GM12878 (cell line): ENCODE results near the gene MFSD6. TPM values are rescaled to one million over a fixed set of nuclear protein-coding genes. Genes with fewer than 3 reads are reported as not detected.

Source experiments
- ATAC-seq: fragments of 200-7000 bp; cut with Tn5 transposase; 3 replicates; pipeline ENCODE4 v1.9.1; 2020; ENCODE audit warnings: mild to moderate bottlenecking, moderate library complexity
- BruUV-seq: library from RNA; stranded (reverse); fragments of 400-500 nt; replicated peaks from 2 replicates; lab custom pipeline; 2021; lab: Mats Ljungman, UMichigan
- CTCF ChIA-PET: fragments of 300-600 bp; sonication (Branson Sonifier 250); formaldehyde crosslinking; extraction: SDS; loops from one replicate; lab custom pipeline; 2021; ENCODE audit warnings: inconsistent platforms; lab: Yijun Ruan, JAX
- POLR2A ChIA-PET: fragments of 350-600 bp; formaldehyde crosslinking; extraction: SDS; loops from one replicate; lab custom pipeline; 2021; ENCODE audit warnings: inconsistent platforms; lab: Charles Lee
- RAD21 ChIA-PET: fragments of 300-600 bp; sonication (Branson Sonifier 250); formaldehyde crosslinking; loops from one replicate; lab custom pipeline; 2023; ENCODE audit warnings: antibody characterized with exemption; ENCODE audit not compliant: unreplicated experiment; lab: Charles Lee
- SMC1A ChIA-PET: fragments of 300-600 bp; sonication (Branson Sonifier 250); formaldehyde crosslinking; loops from one replicate; lab custom pipeline; 2023; ENCODE audit not compliant: unreplicated experiment, uncharacterized antibody; lab: Charles Lee
- DNase-seq: peaks from one replicate; pipeline ENCODE4 v3.0.0-alpha.2; 2011; ENCODE audit warnings: low read depth, low spot score
- FAIRE-seq: peaks from 3 replicates; lab custom pipeline; 2011; peaks lifted over from hg19 to GRCh38; lab: Jason Lieb, UNC
- H2AFZ ChIP-seq: 2 replicates; pipeline ENCODE4 v1.6.0; 2011; ENCODE audit warnings: low read depth, low read length, control low read depth; ENCODE audit not compliant: control insufficient read depth
- H3K27ac ChIP-seq: 2 replicates; pipeline ENCODE4 v1.5.1; 2011; ENCODE audit warnings: control low read depth; ENCODE audit not compliant: control insufficient read depth, insufficient read depth
- H3K27me3 ChIP-seq, 2 experiments: replicated peaks in 1 of 2; 2 replicates each; pipeline versions ENCODE4 v1.6.0 to v1.6.1; 2011; ENCODE audit warnings: low read length in 1 of 2; ENCODE audit not compliant: control insufficient read depth in 2 of 2, insufficient read depth in 2 of 2
- H3K36me3 ChIP-seq, 2 experiments: 2 replicates each; pipeline ENCODE4 v1.5.1; 2011; ENCODE audit warnings: low read length in 1 of 2; ENCODE audit not compliant: control insufficient read depth in 2 of 2, insufficient read depth in 2 of 2
- H3K4me1 ChIP-seq: 2 replicates; pipeline ENCODE4 v1.6.1; 2011; ENCODE audit warnings: mild to moderate bottlenecking, low read length, moderate library complexity, mixed read lengths; ENCODE audit not compliant: control insufficient read depth, insufficient read depth
- H3K4me2 ChIP-seq: 2 replicates; pipeline ENCODE4 v1.6.0; 2011; ENCODE audit warnings: control low read depth; ENCODE audit not compliant: control insufficient read depth, insufficient read depth
- H3K4me3 ChIP-seq: fragments of 200-600 bp; sonication (generic); 2 replicates; pipeline ENCODE4 v1.5.1; 2016
- H3K79me2 ChIP-seq: 2 replicates; pipeline ENCODE4 v1.6.0; 2011; ENCODE audit warnings: low read length; ENCODE audit not compliant: control insufficient read depth, insufficient read depth
- H3K9ac ChIP-seq: 2 replicates; pipeline ENCODE4 v1.8.0; 2011; ENCODE audit warnings: low read length, control low read depth, mixed read lengths; ENCODE audit not compliant: control insufficient read depth, insufficient read depth
- H3K9me3 ChIP-seq: replicated peaks from 3 replicates; pipeline ENCODE4 v1.5.1; 2011; ENCODE audit warnings: mild to moderate bottlenecking, low read length; ENCODE audit not compliant: control insufficient read depth, insufficient read depth
- H4K20me1 ChIP-seq: 2 replicates; pipeline ENCODE4 v1.6.0; 2011; ENCODE audit not compliant: control insufficient read depth, insufficient read depth
- CBX5 ChIP-seq: sonication (generic); IDR thresholded peaks from 2 replicates; pipeline ENCODE4 v1.6.1; 2016; ENCODE audit warnings: low read depth, moderate library complexity, mild to moderate bottlenecking, inconsistent platforms
- CREB1 ChIP-seq: IDR thresholded peaks from 2 replicates; pipeline ENCODE4 v1.6.1; 2012; ENCODE audit warnings: low read depth, mild to moderate bottlenecking, inconsistent platforms
- CREM ChIP-seq: IDR thresholded peaks from 2 replicates; pipeline ENCODE4 v1.6.1; 2014; ENCODE audit warnings: antibody characterized with exemption, low read depth
- HDAC6 ChIP-seq: fragments of 200-600 bp; sonication (generic); IDR thresholded peaks from one replicate; pipeline ENCODE4 v1.8.0; 2017; ENCODE audit warnings: antibody characterized with exemption; ENCODE audit not compliant: unreplicated experiment
- IRF4 ChIP-seq: IDR thresholded peaks from 2 replicates; pipeline ENCODE4 v1.6.1; 2011; ENCODE audit warnings: low read depth, low read length
- MTA3 ChIP-seq: IDR thresholded peaks from 2 replicates; pipeline ENCODE4 v1.6.1; 2012; ENCODE audit warnings: low read length, inconsistent platforms, borderline replicate concordance
- NFIC ChIP-seq: IDR thresholded peaks from 2 replicates; pipeline ENCODE4 v1.6.1; 2012; ENCODE audit warnings: low read depth, mild to moderate bottlenecking, inconsistent platforms, low read length, moderate library complexity
- PAX5 ChIP-seq: IDR thresholded peaks from 2 replicates; pipeline ENCODE4 v1.6.1; 2011; ENCODE audit warnings: low read depth, low read length, borderline replicate concordance
- POU2F2 ChIP-seq: IDR thresholded peaks from 3 replicates; pipeline ENCODE4 v1.6.1; 2011; ENCODE audit warnings: low read depth, mild to moderate bottlenecking, low read length, borderline replicate concordance
- SMARCA5 ChIP-seq: fragments of 450-650 bp; IDR thresholded peaks from 2 replicates; pipeline ENCODE4 v1.6.1; 2017; ENCODE audit warnings: mild to moderate bottlenecking
- SMC3 ChIP-seq: IDR thresholded peaks from 2 replicates; pipeline ENCODE4 v1.6.1; 2011; ENCODE audit warnings: low read length, improper control_type of control experiment, borderline replicate concordance
- SRF ChIP-seq, 2 experiments: IDR thresholded peaks; 2 replicates each; pipeline ENCODE4 v1.6.1; 2011; ENCODE audit warnings: low read depth in 2 of 2, low read length in 2 of 2, mild to moderate bottlenecking in 1 of 2, moderate library complexity in 1 of 2
- ZZZ3 ChIP-seq: IDR thresholded peaks from 2 replicates; pipeline ENCODE4 v1.6.1; 2011; ENCODE audit warnings: low read depth; ENCODE audit not compliant: control insufficient read depth, insufficient read length
- WGBS: methylation state at CpG from one replicate; pipeline ENCODE4 v1.1.6; 2016; ENCODE audit warnings: low lambda C conversion rate; ENCODE audit not compliant: insufficient replicate concordance, insufficient coverage; ENCODE audit errors: missing lambda C conversion rate; 5-methylcytosine and 5-hydroxymethylcytosine counted together
- in situ Hi-C: fragments of 300-500 bp; cut with MboI; formaldehyde crosslinking; loops from 9 replicates; pipeline ENCODE4 v1.14.3; 2018; ENCODE audit warnings: mixed read lengths
- intact Hi-C: fragments of 100-400 bp; cut with micrococcal nuclease; formaldehyde crosslinking; loops from one replicate; pipeline ENCODE4 v1.14.2; 2022; ENCODE audit not compliant: unreplicated experiment
- polyA plus RNA-seq, 11 experiments: library from polyadenylated mRNA; depleted of rRNA in 4 of 11; unstranded in 6 of 11; stranded (reverse) in 5 of 11; fragments of >200 nt; fragmentation: Nextera tagmentation in 4 of 11; fragmentation: Illumina TruSeq in 1 of 11; extraction: Ambion mirVana in 4 of 11; extraction: Trizol in 1 of 11; gene quantifications; 1 replicate in 1 of 11; 2 replicates in 10 of 11; pipeline versions ENCODE4 v1.2.1 to v1.2.3, GENCODE V29; 2011 to 2016; ENCODE audit warnings: inconsistent platforms in 2 of 11, missing spikeins in 2 of 11, low read depth in 1 of 11
- total RNA-seq, 4 experiments: library from RNA; depleted of rRNA in 3 of 4; stranded (reverse); fragments of >200 nt in 3 of 4; fragmentation: Illumina TruSeq in 1 of 4; extraction: Trizol in 1 of 4; gene quantifications; 2 replicates each; pipeline versions ENCODE4 v1.2.1 to v1.2.3, GENCODE V29; 2013 to 2021
- TF ChIP-seq, protein P1 (sequence below): fragments of 450-650 bp; formaldehyde crosslinking; IDR thresholded peaks from 2 replicates; pipeline ENCODE4 v1.4.0; 2022; ENCODE audit warnings: mild to moderate bottlenecking, moderate library complexity

MFSD6 gene
- total and polyA plus RNA-seq, 10 of the 15 experiments (the other 5 are each of a cell fraction or from before 2014, with no cell fraction given) = 6.7 to 42.6 (median 24.2) TPM

DNA sequence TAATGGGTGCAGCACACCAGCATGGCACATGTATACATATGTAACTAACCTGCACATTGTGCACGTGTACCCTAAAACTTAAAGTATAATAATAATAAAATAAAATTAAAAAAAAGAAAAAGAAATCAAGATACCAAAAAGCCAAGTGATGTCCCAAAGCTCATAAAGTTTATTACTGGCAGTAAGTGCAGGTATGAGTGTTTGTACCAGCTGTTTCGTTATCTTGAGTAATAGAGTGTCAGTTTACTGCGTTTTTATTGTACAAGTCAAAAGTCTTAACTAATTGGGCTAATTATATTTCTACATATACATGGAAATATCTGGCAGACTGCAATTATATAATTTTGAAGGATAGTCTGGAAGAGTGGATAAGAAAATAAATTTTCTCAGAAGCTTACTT, 41.8 kb downstream of the MFSD6 start:
- ChIA-PET CTCF (interaction anchor here (1.6 kb wide), 1 partner anchor 9 kb away, joined by 6 read pairs; no protein-coding TSS in a partner anchor), RAD21 (no interaction called here), SMC1A (interaction anchor here (0.6 to 3.0 kb wide), 3 partner anchors 10 to 22 kb away, joined by 3 to 14 read pairs (median 3); no protein-coding TSS in a partner anchor), POLR2A (interaction anchor here (0.7 kb wide), 1 partner anchor 9 kb away, joined by 3 read pairs; no protein-coding TSS in a partner anchor)
- FAIRE-seq (no peak), ATAC-seq (no peak), DNase-seq (no peak)
- Histone ChIP-seq H2AFZ (no peak overlapping the region), H3K27me3 (no peaks in the 10 kb centered on the region), H3K4me3 (no peak overlapping the region), H3K79me2 (peaks cover 18% of the 10 kb centered on the region), H3K4me1 (peaks cover 7% of the 10 kb centered on the region), H3K27ac (no peak overlapping the region), H4K20me1 (no peaks in the 10 kb centered on the region), H3K36me3 (peaks cover 0 to 7% of the 10 kb centered on the region in 2 experiments; a peak in 1 of 4 replicates), H3K4me2 (no peak overlapping the region), H3K9ac (no peak overlapping the region), H3K9me3 (no peaks in the 10 kb centered on the region; the same call in 2 of the 3 replicates)
- WGBS = 95% methylated on average over 3 of the region's 3 CpGs
- in situ Hi-C loops (no loop called here), intact Hi-C loops (no loop called here)
- TF ChIP-seq CREB1 = no peak
- TF ChIP-seq SMC3 = no peak
- TF ChIP-seq SRF (IDR thresholded peaks at IDR 0.05; ENCODE audit: low read depth in 2 of 2, low read length in 2 of 2) = no peak
- TF ChIP-seq HDAC6 = no peak
- TF ChIP-seq PAX5 = no peak
- TF ChIP-seq ZZZ3 = no peak
- BruUV-seq = no TSS peak

DNA sequence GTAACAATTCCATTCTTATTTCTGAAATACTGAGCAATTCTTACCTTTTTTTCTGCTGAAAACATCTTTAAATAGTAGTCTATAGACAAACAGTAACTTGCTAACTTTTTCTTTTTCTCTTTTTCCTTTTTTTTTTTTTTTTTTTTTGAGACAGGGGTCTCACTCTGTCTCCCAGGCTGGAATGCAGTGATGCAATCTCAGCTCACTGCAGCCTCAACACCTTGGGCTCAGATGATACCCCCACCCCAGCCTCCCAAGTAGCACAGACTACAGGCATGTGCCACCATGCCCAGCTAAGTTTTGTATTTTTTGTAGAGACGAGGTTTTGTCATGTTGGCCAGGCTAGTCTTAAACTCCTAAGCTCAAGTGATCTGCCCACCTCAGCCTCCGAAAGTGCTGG, 42.2 kb downstream of the MFSD6 start:
- no peak overlapping the region for H3K4me2 ChIP-seq
- ChIA-PET POLR2A (interaction anchor here (0.6 to 0.7 kb wide), 3 partner anchors 9 to 103 kb away, joined by 3 to 8 read pairs (median 3); no protein-coding TSS in a partner anchor), CTCF (interaction anchor here (1.0 to 1.6 kb wide), 3 partner anchors 9 to 14 kb away, joined by 3 to 6 read pairs (median 3); no protein-coding TSS in a partner anchor), SMC1A (interaction anchor here (0.6 to 3.0 kb wide), 3 partner anchors 10 to 23 kb away, joined by 3 to 14 read pairs (median 3); no protein-coding TSS in a partner anchor), RAD21 (no interaction called here)
- in situ Hi-C loops (no loop called here), intact Hi-C loops (no loop called here)
- H3K79me2 ChIP-seq = peaks cover 17% of the 10 kb centered on the region
- WGBS = 97% methylated on average over 2 of the region's 2 CpGs
- H3K9me3 ChIP-seq = no peaks in the 10 kb centered on the region; the same call in 2 of the 3 replicates
- H3K36me3 ChIP-seq = peaks cover 0 to 7% of the 10 kb centered on the region in 2 experiments; a peak in 1 of 4 replicates
- DNase-seq (no peak), FAIRE-seq (no peak), ATAC-seq (no peak)
- no peaks in the 10 kb centered on the region for H3K27me3 ChIP-seq
- H4K20me1 ChIP-seq = no peaks in the 10 kb centered on the region
- H3K27ac ChIP-seq = no peak overlapping the region
- no TSS peak for BruUV-seq
- no peak overlapping the region for H3K4me3 ChIP-seq
- no peak overlapping the region for H3K9ac ChIP-seq
- H2AFZ ChIP-seq = no peak overlapping the region
- peaks cover 7% of the 10 kb centered on the region for H3K4me1 ChIP-seq
- TF ChIP-seq, protein P1, sequence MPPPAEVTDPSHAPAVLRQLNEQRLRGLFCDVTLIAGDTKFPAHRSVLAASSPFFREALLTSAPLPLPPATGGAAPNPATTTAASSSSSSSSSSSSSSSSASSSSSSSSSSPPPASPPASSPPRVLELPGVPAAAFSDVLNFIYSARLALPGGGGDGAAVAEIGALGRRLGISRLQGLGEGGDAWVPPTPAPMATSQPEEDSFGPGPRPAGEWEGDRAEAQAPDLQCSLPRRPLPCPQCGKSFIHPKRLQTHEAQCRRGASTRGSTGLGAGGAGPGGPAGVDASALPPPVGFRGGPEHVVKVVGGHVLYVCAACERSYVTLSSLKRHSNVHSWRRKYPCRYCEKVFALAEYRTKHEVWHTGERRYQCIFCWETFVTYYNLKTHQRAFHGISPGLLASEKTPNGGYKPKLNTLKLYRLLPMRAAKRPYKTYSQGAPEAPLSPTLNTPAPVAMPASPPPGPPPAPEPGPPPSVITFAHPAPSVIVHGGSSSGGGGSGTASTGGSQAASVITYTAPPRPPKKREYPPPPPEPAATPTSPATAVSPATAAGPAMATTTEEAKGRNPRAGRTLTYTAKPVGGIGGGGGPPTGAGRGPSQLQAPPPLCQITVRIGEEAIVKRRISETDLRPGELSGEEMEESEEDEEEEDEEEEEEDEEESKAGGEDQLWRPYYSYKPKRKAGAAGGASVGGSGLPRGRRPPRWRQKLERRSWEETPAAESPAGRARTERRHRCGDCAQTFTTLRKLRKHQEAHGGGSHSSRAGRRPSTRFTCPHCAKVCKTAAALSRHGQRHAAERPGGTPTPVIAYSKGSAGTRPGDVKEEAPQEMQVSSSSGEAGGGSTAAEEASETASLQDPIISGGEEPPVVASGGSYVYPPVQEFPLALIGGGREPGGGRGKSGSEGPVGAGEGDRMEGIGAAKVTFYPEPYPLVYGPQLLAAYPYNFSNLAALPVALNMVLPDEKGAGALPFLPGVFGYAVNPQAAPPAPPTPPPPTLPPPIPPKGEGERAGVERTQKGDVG (CRISPR knock-in tag) = no peak
- TF ChIP-seq MTA3 (no peak), CREM (no peak), IRF4 (no peak), NFIC (no peak), SMARCA5 (no peak), POU2F2 (no peak), CBX5 (no peak)
